OCI-LY1 (cell line): ENCODE results near the gene CCBE1.

ENCODE experiments used
- H2AFZ ChIP-seq: fragments of 200-600 bp; sonication (generic), shearing (Covaris generic); 2 replicates; pipeline ENCODE4 v1.6.0; 2014; ENCODE audit warnings: antibody characterized with exemption, mild to moderate bottlenecking, low read length
- H3F3A ChIP-seq: fragments of 200-600 bp; sonication (generic), shearing (Covaris generic); 2 replicates; pipeline ENCODE4 v1.6.0; 2014; ENCODE audit warnings: mild to moderate bottlenecking, antibody characterized with exemption, low read length, moderate library complexity; ENCODE audit not compliant: insufficient read depth
- H3K27ac ChIP-seq: fragments of 200-600 bp; sonication (generic); 2 replicates; pipeline ENCODE4 v1.5.1; 2014; ENCODE audit warnings: low read length, mixed run types, mild to moderate bottlenecking, low read depth; ENCODE audit not compliant: poor library complexity, severe bottlenecking
- H3K27me3 ChIP-seq: fragments of 200-600 bp; sonication (generic); 2 replicates; pipeline ENCODE4 v1.6.0; 2014; ENCODE audit warnings: antibody characterized with exemption, mild to moderate bottlenecking, low read length, moderate library complexity; ENCODE audit not compliant: insufficient read depth
- H3K36me3 ChIP-seq: fragments of 200-600 bp; sonication (generic); 2 replicates; pipeline ENCODE4 v1.6.1; 2014; ENCODE audit warnings: mild to moderate bottlenecking, antibody characterized with exemption, low read length, moderate library complexity, mixed read lengths; ENCODE audit not compliant: insufficient read depth
- H3K4me1 ChIP-seq: fragments of 200-600 bp; sonication (generic); 2 replicates; pipeline ENCODE4 v1.5.1; 2014; ENCODE audit warnings: mild to moderate bottlenecking, low read length, moderate library complexity; ENCODE audit not compliant: insufficient read depth, severe bottlenecking
- H3K4me2 ChIP-seq: fragments of 200-600 bp; sonication (generic), shearing (Covaris generic); 2 replicates; pipeline ENCODE4 v1.6.1; 2014; ENCODE audit warnings: low read length
- H3K4me3 ChIP-seq: fragments of 200-600 bp; sonication (generic); 2 replicates; pipeline ENCODE4 v1.5.1; 2014; ENCODE audit warnings: low read length, low read depth, mild to moderate bottlenecking, mixed read lengths; ENCODE audit not compliant: poor library complexity, severe bottlenecking
- H3K79me2 ChIP-seq: fragments of 200-600 bp; shearing (Covaris generic); 2 replicates; pipeline ENCODE4 v1.6.1; 2016; ENCODE audit warnings: mixed run types, low read length, mixed read lengths; ENCODE audit not compliant: insufficient read depth
- H3K9ac ChIP-seq: fragments of 200-600 bp; sonication (generic), shearing (Covaris generic); 2 replicates; pipeline ENCODE4 v1.6.1; 2014; ENCODE audit warnings: mild to moderate bottlenecking, low read length, mixed read lengths
- H3K9me2 ChIP-seq: fragments of 200-600 bp; sonication (generic), shearing (Covaris generic); 2 replicates; pipeline ENCODE4 v1.6.1; 2014; ENCODE audit warnings: low read depth, mild to moderate bottlenecking, low read length, mixed read lengths
- H3K9me3 ChIP-seq: fragments of 200-600 bp; shearing (Covaris generic); 2 replicates; pipeline ENCODE4 v1.6.1; 2014; ENCODE audit warnings: low read length, mixed read lengths
- H4K20me1 ChIP-seq: fragments of 200-600 bp; sonication (generic), shearing (Covaris generic); 2 replicates; pipeline ENCODE4 v1.6.0; 2016; ENCODE audit warnings: mild to moderate bottlenecking, low read length; ENCODE audit not compliant: insufficient read depth
- CTCF ChIP-seq: fragments of 200-600 bp; sonication (generic), shearing (Covaris generic); IDR thresholded peaks from 2 replicates; pipeline ENCODE4 v1.5.1; 2017; ENCODE audit warnings: mild to moderate bottlenecking, antibody characterized with exemption, low read length, moderate library complexity, mixed read lengths
- EZH2 ChIP-seq: fragments of 200-600 bp; sonication (generic), shearing (Covaris generic); IDR thresholded peaks from 2 replicates; pipeline ENCODE4 v1.8.0; 2017; ENCODE audit warnings: borderline replicate concordance, mixed run types, mild to moderate bottlenecking, antibody characterized with exemption, low read length, moderate library complexity, mixed read lengths

Gene CCBE1

GRCh38 chr18:59512025-59512755 is 185.0 kb downstream of the CCBE1 start:
- Histone ChIP-seq H3K4me3 (no peak overlapping the region), H3K36me3 (no peaks in the 10 kb centered on the region), H3K4me1 (no peaks in the 10 kb centered on the region), H2AFZ (no peak overlapping the region), H3K27ac (no peak overlapping the region), H3F3A (no peaks in the 10 kb centered on the region), H3K9me3 (no peaks in the 10 kb centered on the region), H3K79me2 (no peaks in the 10 kb centered on the region), H3K4me2 (no peak overlapping the region), H4K20me1 (no peaks in the 10 kb centered on the region), H3K27me3 (no peaks in the 10 kb centered on the region), H3K9me2 (no peaks in the 10 kb centered on the region), H3K9ac (no peak overlapping the region)
- TF ChIP-seq CTCF: no peak
- TF ChIP-seq EZH2: no peak

- Histone ChIP-seq H2AFZ (no peak overlapping the region), H3F3A (no peaks in the 10 kb centered on the region), H3K9me2 (no peaks in the 10 kb centered on the region), H3K27ac (no peak overlapping the region), H3K4me3 (no peak overlapping the region), H3K4me1 (no peaks in the 10 kb centered on the region), H4K20me1 (no peaks in the 10 kb centered on the region), H3K4me2 (no peak overlapping the region), H3K79me2 (no peaks in the 10 kb centered on the region), H3K9me3 (no peaks in the 10 kb centered on the region), H3K27me3 (no peaks in the 10 kb centered on the region), H3K36me3 (no peaks in the 10 kb centered on the region), H3K9ac (no peak overlapping the region)
- no peak for TF ChIP-seq EZH2
- no peak for TF ChIP-seq CTCF
These were observed 187.5 kb downstream of the CCBE1 start for GRCh38 chr18:59509481-59510442.

- H3K27me3 ChIP-seq: no peaks in the 10 kb centered on the region
These were observed 191.9 kb downstream of the CCBE1 start for GRCh38 chr18:59505356-59505755.

More at GRCh38 chr18:59505356-59505755, 191.9 kb downstream of the CCBE1 start:
- no peaks in the 10 kb centered on the region for H3K36me3 ChIP-seq
- no peaks in the 10 kb centered on the region for H3K79me2 ChIP-seq
- TF ChIP-seq EZH2: no peak
- TF ChIP-seq CTCF: no peak
- H3K27ac ChIP-seq: no peak overlapping the region
- no peaks in the 10 kb centered on the region for H3K9me2 ChIP-seq
- H2AFZ ChIP-seq: no peak overlapping the region
- no peak overlapping the region for H3K4me2 ChIP-seq
- no peak overlapping the region for H3K4me3 ChIP-seq
- no peak overlapping the region for H3K9ac ChIP-seq
- no peaks in the 10 kb centered on the region for H4K20me1 ChIP-seq
- no peaks in the 10 kb centered on the region for H3K9me3 ChIP-seq
- no peaks in the 10 kb centered on the region for H3F3A ChIP-seq
- H3K4me1 ChIP-seq: no peaks in the 10 kb centered on the region
